SK-N-SH treated with all-trans-retinoic acid at 6 μM for 48 hours (cell line): ENCODE results near the gene CALU.

Experiments used
- ATAC-seq: fragments of 200-7000 bp; cut with Tn5 transposase; 3 replicates; pipeline ENCODE4 v1.9.1; 2020; ENCODE audit warnings: mild to moderate bottlenecking, moderate library complexity
- ARNTL ChIP-seq: fragments of 450-650 bp; formaldehyde crosslinking; IDR thresholded peaks from 2 replicates; pipeline ENCODE4 v1.5.0; 2020; ENCODE audit warnings: low read depth, mild to moderate bottlenecking, moderate library complexity, borderline replicate concordance
- BACH2 ChIP-seq: fragments of 250-450 bp; sonication (Bioruptor Pico); IDR thresholded peaks from 2 replicates; pipeline ENCODE4 v1.9.0; 2021; ENCODE audit warnings: mild to moderate bottlenecking, borderline replicate concordance
- CREB5 ChIP-seq: fragments of 250-450 bp; sonication (Bioruptor Pico); IDR thresholded peaks from 2 replicates; pipeline ENCODE4 v1.5.1; 2020; ENCODE audit warnings: low read depth, mild to moderate bottlenecking, moderate library complexity
- CSDC2 ChIP-seq: fragments of 250-450 bp; sonication (Bioruptor Pico); IDR thresholded peaks from 2 replicates; pipeline ENCODE4 v1.5.0; 2020; ENCODE audit warnings: mild to moderate bottlenecking, moderate library complexity
- CSRNP3 ChIP-seq: fragments of 250-450 bp; sonication (Bioruptor Pico); IDR thresholded peaks from 2 replicates; pipeline ENCODE4 v1.5.1; 2021; ENCODE audit warnings: mild to moderate bottlenecking, moderate library complexity
- ESRRG ChIP-seq: fragments of 250-450 bp; sonication (Bioruptor Pico); IDR thresholded peaks from 2 replicates; pipeline ENCODE4 v1.6.1; 2021; ENCODE audit warnings: mild to moderate bottlenecking
- GLIS3 ChIP-seq: fragments of 250-450 bp; sonication (Bioruptor Pico); IDR thresholded peaks from 2 replicates; pipeline ENCODE4 v1.5.0; 2020; ENCODE audit warnings: mild to moderate bottlenecking, moderate library complexity
- OSR1 ChIP-seq: fragments of 250-450 bp; sonication (Bioruptor Pico); IDR thresholded peaks from 2 replicates; pipeline ENCODE4 v1.8.0; 2022; ENCODE audit warnings: moderate library complexity, mild to moderate bottlenecking, inconsistent platforms
- POU6F1 ChIP-seq: fragments of 250-450 bp; sonication (Bioruptor Pico); IDR thresholded peaks from 2 replicates; pipeline ENCODE4 v1.8.0; 2021; ENCODE audit warnings: low read depth, mild to moderate bottlenecking, moderate library complexity, borderline replicate concordance
- PPARA ChIP-seq: fragments of 250-450 bp; sonication (Bioruptor Pico); IDR thresholded peaks from 2 replicates; pipeline ENCODE4 v1.5.0; 2020; ENCODE audit warnings: mild to moderate bottlenecking, borderline replicate concordance
- RARB ChIP-seq: fragments of 250-450 bp; sonication (Bioruptor Pico); IDR thresholded peaks from 2 replicates; pipeline ENCODE4 v1.8.0; 2021; ENCODE audit warnings: mild to moderate bottlenecking, moderate library complexity
- SNAI2 ChIP-seq: fragments of 250-450 bp; sonication (Bioruptor Pico); IDR thresholded peaks from 2 replicates; pipeline ENCODE4 v1.5.0; 2020; ENCODE audit warnings: mild to moderate bottlenecking, moderate library complexity
- TCF4 ChIP-seq: fragments of 250-450 bp; sonication (Bioruptor Pico); IDR thresholded peaks from 2 replicates; pipeline ENCODE4 v1.8.0; 2021; ENCODE audit warnings: mild to moderate bottlenecking, moderate library complexity, borderline replicate concordance
- TOX ChIP-seq: fragments of 250-450 bp; sonication (Bioruptor Pico); IDR thresholded peaks from 2 replicates; pipeline ENCODE4 v1.8.0; 2021; ENCODE audit warnings: mild to moderate bottlenecking, moderate library complexity, borderline replicate concordance
- TSHZ2 ChIP-seq: fragments of 250-450 bp; sonication (Bioruptor Pico); IDR thresholded peaks from 2 replicates; pipeline ENCODE4 v1.5.0; 2020; ENCODE audit warnings: mild to moderate bottlenecking, moderate library complexity
- ZC3H10 ChIP-seq: fragments of 250-450 bp; sonication (Bioruptor Pico); IDR thresholded peaks from 2 replicates; pipeline ENCODE4 v1.5.1; 2021; ENCODE audit warnings: mild to moderate bottlenecking, moderate library complexity
- ZFP3 ChIP-seq: fragments of 250-450 bp; sonication (Bioruptor Pico); IDR thresholded peaks from 2 replicates; pipeline ENCODE4 v1.5.0; 2020; ENCODE audit warnings: mild to moderate bottlenecking, moderate library complexity
- ZFP30 ChIP-seq: fragments of 450-650 bp; formaldehyde crosslinking; IDR thresholded peaks from 2 replicates; pipeline ENCODE4 v1.5.0; 2022; ENCODE audit warnings: mild to moderate bottlenecking, moderate library complexity
- ZNF565 ChIP-seq: fragments of 450-650 bp; formaldehyde crosslinking; conservative IDR thresholded peaks from 2 replicates; pipeline ENCODE4 v1.5.0; 2020; ENCODE audit warnings: low read depth, mild to moderate bottlenecking, moderate library complexity

The CALU gene

GRCh38 chr7:128783143-128783861 is 44.1 kb downstream of the CALU start:
- peak; percentile 95 for ATAC-seq
- TF ChIP-seq ZFP3 (CRISPR knock-in tag) (no peak), SNAI2 (CRISPR knock-in tag) (no peak), BACH2 (CRISPR knock-in tag) (no peak), ZNF565 (CRISPR knock-in tag) (no peak)

- no peak for ATAC-seq
- TF ChIP-seq SNAI2 (CRISPR knock-in tag), result no peak
- TF ChIP-seq GLIS3 (CRISPR knock-in tag), result no peak
Observed at GRCh38 chr7:128785738-128786137, 46.6 kb downstream of the CALU start.

- no peak for ATAC-seq
- TF ChIP-seq POU6F1 (CRISPR knock-in tag) (no peak), TSHZ2 (CRISPR knock-in tag) (no peak), CSDC2 (no peak), ZFP3 (CRISPR knock-in tag) (no peak), CSRNP3 (CRISPR knock-in tag) (no peak), BACH2 (CRISPR knock-in tag) (no peak), ARNTL (CRISPR knock-in tag) (no peak), TOX (CRISPR knock-in tag) (no peak), CREB5 (CRISPR knock-in tag) (no peak), TCF4 (no peak), GLIS3 (CRISPR knock-in tag) (no peak), ESRRG (CRISPR knock-in tag) (no peak), ZFP30 (CRISPR knock-in tag) (no peak), SNAI2 (CRISPR knock-in tag) (no peak), RARB (CRISPR knock-in tag) (no peak), PPARA (CRISPR knock-in tag) (no peak), OSR1 (no peak), ZC3H10 (CRISPR knock-in tag) (no peak)
- TF ChIP-seq, all 23 proteins: peak for 0
Observed at GRCh38 chr7:128788446-128789412, 49.6 kb downstream of the CALU start.
